Effector memory CD4-positive, alpha-beta T cell (primary cell): ENCODE data around the gene KLHL8.

ENCODE experiments used
- DNase-seq, 3 donors: peaks; one replicate each; pipeline ENCODE4 v3.0.0-alpha.2; 2020
- H3K27ac ChIP-seq: 2 replicates; pipeline ENCODE4 v1.7.0; 2013; ENCODE audit warnings: mild to moderate bottlenecking, low read length, moderate library complexity; ENCODE audit not compliant: insufficient read depth, poor library complexity, severe bottlenecking
- H3K27me3 ChIP-seq: replicated peaks from 2 replicates; pipeline ENCODE4 v1.7.0; 2013; ENCODE audit warnings: mild to moderate bottlenecking, low read length; ENCODE audit not compliant: insufficient read depth, control insufficient read depth, poor library complexity, severe bottlenecking
- H3K36me3 ChIP-seq: 2 replicates; pipeline ENCODE4 v1.7.0; 2013; ENCODE audit warnings: mild to moderate bottlenecking, low read length, moderate library complexity; ENCODE audit not compliant: control insufficient read depth, insufficient read depth
- H3K4me1 ChIP-seq: 2 replicates; pipeline ENCODE4 v1.7.0; 2013; ENCODE audit warnings: low read length, mild to moderate bottlenecking; ENCODE audit not compliant: control insufficient read depth, insufficient read depth, poor library complexity, severe bottlenecking
- H3K4me3 ChIP-seq: 2 replicates; pipeline ENCODE4 v1.7.0; 2013; ENCODE audit warnings: low read length, low read depth, mild to moderate bottlenecking; ENCODE audit not compliant: insufficient read depth, poor library complexity, severe bottlenecking
- H3K9me3 ChIP-seq: 2 replicates; pipeline ENCODE4 v1.7.0; 2013; ENCODE audit warnings: mild to moderate bottlenecking, low read length, moderate library complexity; ENCODE audit not compliant: control insufficient read depth

The KLHL8 gene

GRCh38 chr4:87185146-87185870, 35.1 kb downstream of the KLHL8 start:
- H3K4me1 ChIP-seq: no peaks in the 10 kb centered on the region
- H3K27me3 ChIP-seq: no peaks in the 10 kb centered on the region
- H3K4me3 ChIP-seq: no peak overlapping the region
- no peaks in the 10 kb centered on the region for H3K36me3 ChIP-seq
- DNase-seq: no peak
- no peak overlapping the region for H3K27ac ChIP-seq
- H3K9me3 ChIP-seq: no peaks in the 10 kb centered on the region

GRCh38 chr4:87180767-87181166, 39.7 kb downstream of the KLHL8 start:
- Histone ChIP-seq H3K4me1 (no peaks in the 10 kb centered on the region), H3K27ac (no peak overlapping the region), H3K9me3 (no peaks in the 10 kb centered on the region), H3K27me3 (no peaks in the 10 kb centered on the region), H3K36me3 (no peaks in the 10 kb centered on the region), H3K4me3 (no peak overlapping the region)
- DNase-seq: no peak

- Histone ChIP-seq H3K36me3 (no peaks in the 10 kb centered on the region), H3K4me1 (no peaks in the 10 kb centered on the region)
- no peak for DNase-seq
These were observed 40.7 kb downstream of the KLHL8 start for GRCh38 chr4:87179751-87180150.

GRCh38 chr4:87174672-87175071, 45.7 kb downstream of the KLHL8 start:
- Histone ChIP-seq H3K9me3 (no peaks in the 10 kb centered on the region), H3K27me3 (no peaks in the 10 kb centered on the region), H3K36me3 (no peaks in the 10 kb centered on the region), H3K27ac (no peak overlapping the region), H3K4me1 (no peaks in the 10 kb centered on the region), H3K4me3 (no peak overlapping the region)
- DNase-seq: no peak

More at GRCh38 chr4:87179751-87180150, 40.7 kb downstream of the KLHL8 start:
- no peaks in the 10 kb centered on the region for H3K9me3 ChIP-seq
- no peak overlapping the region for H3K27ac ChIP-seq
- H3K27me3 ChIP-seq: no peaks in the 10 kb centered on the region
- H3K4me3 ChIP-seq: no peak overlapping the region

- H3K36me3 ChIP-seq: no peaks in the 10 kb centered on the region
- no peak for DNase-seq
- H3K27me3 ChIP-seq: no peaks in the 10 kb centered on the region
- H3K9me3 ChIP-seq: no peaks in the 10 kb centered on the region
- no peak overlapping the region for H3K4me3 ChIP-seq
- no peak overlapping the region for H3K27ac ChIP-seq
- H3K4me1 ChIP-seq: no peaks in the 10 kb centered on the region
These were observed 48.5 kb downstream of the KLHL8 start for GRCh38 chr4:87171944-87172343.

GRCh38 chr4:87166296-87166854, 54.0 kb downstream of the KLHL8 start:
- Histone ChIP-seq H3K27ac (no peak overlapping the region), H3K36me3 (no peaks in the 10 kb centered on the region)

GRCh38 chr4:87165892-87166291, 54.5 kb downstream of the KLHL8 start:
- H3K4me1 ChIP-seq: no peaks in the 10 kb centered on the region
- H3K27ac ChIP-seq: no peak overlapping the region
- no peaks in the 10 kb centered on the region for H3K27me3 ChIP-seq
- H3K4me3 ChIP-seq: no peak overlapping the region
- no peaks in the 10 kb centered on the region for H3K9me3 ChIP-seq
- no peak for DNase-seq
- no peaks in the 10 kb centered on the region for H3K36me3 ChIP-seq

More at GRCh38 chr4:87166296-87166854, 54.0 kb downstream of the KLHL8 start:
- H3K9me3 ChIP-seq: no peaks in the 10 kb centered on the region
- DNase-seq: no peak
- H3K27me3 ChIP-seq: no peaks in the 10 kb centered on the region
- H3K4me3 ChIP-seq: no peak overlapping the region
- H3K4me1 ChIP-seq: no peaks in the 10 kb centered on the region

- Histone ChIP-seq H3K27me3 (no peaks in the 10 kb centered on the region), H3K4me3 (no peak overlapping the region), H3K4me1 (no peaks in the 10 kb centered on the region), H3K36me3 (no peaks in the 10 kb centered on the region), H3K27ac (no peak overlapping the region), H3K9me3 (no peaks in the 10 kb centered on the region)
- no peak for DNase-seq
These were observed 67.1 kb downstream of the KLHL8 start for GRCh38 chr4:87153078-87153870.

- no peaks in the 10 kb centered on the region for H3K4me1 ChIP-seq
- H3K36me3 ChIP-seq: no peaks in the 10 kb centered on the region
- H3K9me3 ChIP-seq: no peaks in the 10 kb centered on the region
- H3K27me3 ChIP-seq: no peaks in the 10 kb centered on the region
- DNase-seq: no peak
- H3K4me3 ChIP-seq: no peak overlapping the region
- no peak overlapping the region for H3K27ac ChIP-seq
These were observed 67.9 kb downstream of the KLHL8 start for GRCh38 chr4:87152310-87153041.
